HCT116 (cell line): ENCODE results near the gene XPO1. TPM values are rescaled to one million over a fixed set of nuclear protein-coding genes. Genes with fewer than 3 reads are reported as not detected.

Experiments used
- ATAC-seq: fragments of 200-7000 bp; cut with Tn5 transposase; 2 replicates; pipeline ENCODE4 v1.9.1; 2020; ENCODE audit warnings: mild to moderate bottlenecking, moderate library complexity
- BruUV-seq: library from RNA; stranded (reverse); fragments of 400-500 nt; replicated peaks from 2 replicates; lab custom pipeline; 2021; lab: Mats Ljungman, UMichigan
- CTCF ChIA-PET: fragments of 300-600 bp; sonication (Branson Sonifier 250); formaldehyde crosslinking; loops from one replicate; lab custom pipeline; 2021; ENCODE audit warnings: antibody characterized with exemption; lab: Charles Lee
- POLR2A ChIA-PET: fragments of 300-600, 350-600 bp; sonication (Branson Sonifier 250); formaldehyde crosslinking; loops from one replicate; lab custom pipeline; 2021; ENCODE audit warnings: antibody characterized with exemption; lab: Charles Lee
- RAD21 ChIA-PET, 2 experiments: fragments of 300-600 bp; sonication (Branson Sonifier 250); formaldehyde crosslinking; loops; one replicate each; lab custom pipeline; 2023; ENCODE audit warnings: low total read pairs in 2 of 2; ENCODE audit not compliant: uncharacterized antibody in 2 of 2, unreplicated experiment in 2 of 2, low non-redundant PET in 1 of 2; lab: Charles Lee
- DNase-seq: peaks from one replicate; pipeline ENCODE4 v3.0.0-alpha.2; 2010; ENCODE audit warnings: low read depth, low spot score
- H2AFZ ChIP-seq: fragments of 200-600 bp; shearing (Covaris generic), sonication (generic); 2 replicates; pipeline ENCODE4 v1.6.1; 2017; ENCODE audit warnings: low read depth, mixed run types, mixed read lengths, antibody characterized with exemption, low read length; ENCODE audit not compliant: poor library complexity, severe bottlenecking
- H3K27ac ChIP-seq: 2 replicates; pipeline ENCODE4 v1.5.1; 2012; ENCODE audit warnings: low read depth, low read length
- H3K27me3 ChIP-seq: fragments of 200-600 bp; sonication (generic); 2 replicates; pipeline ENCODE4 v1.6.1; 2016; ENCODE audit warnings: mixed run types, low read length, mixed read lengths; ENCODE audit not compliant: insufficient read depth
- H3K36me3 ChIP-seq, 2 experiments: fragments of 200-500 bp in 1 of 2; fragments of 200-600 bp in 1 of 2; sonication (Bioruptor generic) in 1 of 2; sonication (generic) in 1 of 2; 2 replicates each; pipeline versions ENCODE4 v1.5.1 to v1.6.1; 2014 to 2016; ENCODE audit warnings: low read length in 2 of 2, inconsistent platforms in 1 of 2, mixed read lengths in 1 of 2, mixed run types in 1 of 2; ENCODE audit not compliant: insufficient read depth in 2 of 2, control insufficient read depth in 1 of 2
- H3K4me1 ChIP-seq, 2 experiments: fragments of 200-600 bp in 1 of 2; sonication (generic) in 1 of 2; 2 replicates each; pipeline versions ENCODE4 v1.5.1 to v1.6.1; 2012 to 2017; ENCODE audit warnings: low read length in 2 of 2, inconsistent platforms in 1 of 2, mild to moderate bottlenecking in 1 of 2, mixed read lengths in 1 of 2, mixed run types in 1 of 2, moderate library complexity in 1 of 2; ENCODE audit not compliant: insufficient read depth in 2 of 2, control insufficient read depth in 1 of 2
- H3K4me2 ChIP-seq: fragments of 200-600 bp; sonication (generic); 2 replicates; pipeline ENCODE4 v1.6.1; 2017; ENCODE audit warnings: mixed run types, low read length, mixed read lengths
- H3K4me3 ChIP-seq, 2 experiments: fragments of 200-600 bp in 1 of 2; sonication (generic) in 1 of 2; replicated peaks in 1 of 2; 2 replicates each; pipeline ENCODE4 v1.5.1; 2011 to 2016; ENCODE audit warnings: low read length in 2 of 2, control low read depth in 1 of 2, low read depth in 1 of 2, mild to moderate bottlenecking in 1 of 2, mixed read lengths in 1 of 2, mixed run types in 1 of 2
- H3K79me2 ChIP-seq: fragments of 200-600 bp; sonication (generic); 2 replicates; pipeline ENCODE4 v1.6.1; 2017; ENCODE audit warnings: mild to moderate bottlenecking, mixed run types, low read length, moderate library complexity, mixed read lengths; ENCODE audit not compliant: insufficient read depth
- H3K9ac ChIP-seq: fragments of 200-600 bp; sonication (generic); 2 replicates; pipeline ENCODE4 v1.6.1; 2016; ENCODE audit warnings: low read length, mixed read lengths
- H3K9me2 ChIP-seq: fragments of 200-600 bp; sonication (generic), shearing (Covaris generic); 2 replicates; pipeline ENCODE4 v1.6.1; 2017; ENCODE audit warnings: mixed run types, mild to moderate bottlenecking, moderate library complexity; ENCODE audit not compliant: insufficient read depth
- H3K9me3 ChIP-seq, 2 experiments: fragments of 200-500 bp in 1 of 2; fragments of 200-600 bp in 1 of 2; sonication (Bioruptor generic) in 1 of 2; sonication (generic) in 1 of 2; 2 replicates each; pipeline ENCODE4 v1.6.1; 2014 to 2017; ENCODE audit warnings: low read length in 2 of 2, mixed read lengths in 2 of 2, inconsistent platforms in 1 of 2, low read depth in 1 of 2, mild to moderate bottlenecking in 1 of 2, mixed run types in 1 of 2, moderate library complexity in 1 of 2; ENCODE audit not compliant: control insufficient read depth in 1 of 2, insufficient read depth in 1 of 2
- H4K20me1 ChIP-seq: fragments of 200-600 bp; sonication (generic), shearing (Covaris generic); 2 replicates; pipeline ENCODE4 v1.6.1; 2017; ENCODE audit warnings: mixed run types, mild to moderate bottlenecking, moderate library complexity; ENCODE audit not compliant: insufficient read depth
- CEBPB ChIP-seq: IDR thresholded peaks from 2 replicates; pipeline ENCODE4 v1.6.1; 2012; ENCODE audit warnings: low read depth
- EGR1 ChIP-seq: IDR thresholded peaks from 2 replicates; pipeline ENCODE4 v1.6.1; 2012; ENCODE audit warnings: low read depth
- EZH2 ChIP-seq: fragments of 200-600 bp; sonication (generic); IDR thresholded peaks from 2 replicates; pipeline ENCODE4 v1.6.1; 2017; ENCODE audit warnings: antibody characterized with exemption, mixed run types
- EZH2phosphoT487 ChIP-seq: fragments of 200-600 bp; IDR thresholded peaks from 2 replicates; pipeline ENCODE4 v1.6.1; 2018; ENCODE audit warnings: antibody characterized with exemption, borderline replicate concordance
- FOSL1 ChIP-seq: IDR thresholded peaks from 2 replicates; pipeline ENCODE4 v1.6.1; 2012; ENCODE audit warnings: low read depth
- MAX ChIP-seq: IDR thresholded peaks from 2 replicates; pipeline ENCODE4 v1.6.1; 2012
- POLR2A ChIP-seq: IDR thresholded peaks from 2 replicates; pipeline ENCODE4 v1.7.0; 2011; ENCODE audit warnings: borderline replicate concordance; ENCODE audit not compliant: insufficient read depth, insufficient read length; ENCODE audit errors: extremely low read depth
- POLR2AphosphoS5 ChIP-seq: IDR thresholded peaks from 2 replicates; pipeline ENCODE4 v1.6.1; 2011; ENCODE audit warnings: mild to moderate bottlenecking, low read depth, low read length, moderate library complexity
- RAD21 ChIP-seq: IDR thresholded peaks from 2 replicates; pipeline ENCODE4 v1.6.1; 2012; ENCODE audit warnings: low read depth, mild to moderate bottlenecking
- REST ChIP-seq: IDR thresholded peaks from 2 replicates; pipeline ENCODE4 v1.6.1; 2012; ENCODE audit warnings: low read depth
- SIN3A ChIP-seq: IDR thresholded peaks from 2 replicates; pipeline ENCODE4 v1.6.1; 2012; ENCODE audit warnings: low read depth
- TCF7L2 ChIP-seq: IDR thresholded peaks from 2 replicates; pipeline ENCODE4 v1.7.0; 2011; ENCODE audit warnings: borderline replicate concordance, inconsistent platforms; ENCODE audit not compliant: insufficient read depth, insufficient read length; ENCODE audit errors: extremely low read depth
- YY1 ChIP-seq: IDR thresholded peaks from 2 replicates; pipeline ENCODE4 v1.6.1; 2011; ENCODE audit warnings: low read length, low read depth, moderate library complexity, mild to moderate bottlenecking; ENCODE audit not compliant: insufficient replicate concordance; ENCODE audit errors: extremely low read depth
- ZFX ChIP-seq: fragments of 450-650 bp; IDR thresholded peaks from 2 replicates; pipeline ENCODE4 v1.6.1; 2017
- ZNF274 ChIP-seq: fragments of 200-500 bp; sonication (Bioruptor generic); IDR thresholded peaks from 2 replicates; pipeline ENCODE4 v1.6.1; 2014; ENCODE audit warnings: mild to moderate bottlenecking, low read depth, low read length, inconsistent platforms
- intact Hi-C: fragments of 100-400 bp; cut with micrococcal nuclease; formaldehyde crosslinking; loops from 2 replicates; pipeline ENCODE4 v1.10.0; 2022
- total RNA-seq: library from RNA; stranded (reverse); gene quantifications from one replicate; pipeline ENCODE4 v1.2.1, GENCODE V29; 2021; ENCODE audit not compliant: unreplicated experiment

Gene XPO1
- total RNA-seq, 1 experiment from 2014 or later, result 184 TPM

- Histone ChIP-seq H3K4me1 (peaks cover 2 to 21% of the 10 kb centered on the region in 2 experiments; a peak in 1 of 4 replicates), H3K4me3 (no peak overlapping the region), H3K79me2 (peaks cover 99% of the 10 kb centered on the region)
- no TSS peak for BruUV-seq
- TF ChIP-seq POLR2AphosphoS5, result no peak
- TF ChIP-seq RAD21, result no peak
- TF ChIP-seq TCF7L2, result no peak
- TF ChIP-seq EZH2phosphoT487, result no peak
- TF ChIP-seq EZH2, result no peak
- TF ChIP-seq ZNF274, result no peak
- no peak for TF ChIP-seq ZFX
- no peak for TF ChIP-seq CEBPB
- TF ChIP-seq MAX, result no peak
- no peak for TF ChIP-seq POLR2A
- TF ChIP-seq, all 23 proteins: peak for 0
- intact Hi-C loops, result no loop called here
- Histone ChIP-seq H4K20me1 (peaks cover 11% of the 10 kb centered on the region), H3K9ac (no peak overlapping the region), H3K9me2 (no peaks in the 10 kb centered on the region), H3K9me3 (no peaks in the 10 kb centered on the region), H3K27ac (no peak overlapping the region), H3K4me2 (no peak overlapping the region), H2AFZ (no peak overlapping the region), H3K27me3 (no peaks in the 10 kb centered on the region), H3K36me3 (no peaks in the 10 kb centered on the region)
- ATAC-seq (no peak), DNase-seq (no peak)
- ChIA-PET POLR2A (interaction anchor here (0.6 kb wide), 1 partner anchor 118 kb away, joined by 3 read pairs; no protein-coding TSS in a partner anchor), CTCF (interaction anchor here (1.5 kb wide), 1 partner anchor 9 kb away, joined by 9 read pairs; no protein-coding TSS in a partner anchor), RAD21 (no interaction called here)
Observed at GRCh38 chr2:61435291-61435690, 102.9 kb downstream of the XPO1 start.

- no peak overlapping the region for H3K9ac ChIP-seq
- peaks cover 2 to 17% of the 10 kb centered on the region in 2 experiments; a peak in 1 of 4 replicates for H3K4me1 ChIP-seq
- H4K20me1 ChIP-seq, result peaks cover 11% of the 10 kb centered on the region
- no peaks in the 10 kb centered on the region for H3K9me3 ChIP-seq
- CTCF ChIA-PET, result no interaction called here
- POLR2A ChIA-PET, result no interaction called here
- no TSS peak for BruUV-seq
- no peaks in the 10 kb centered on the region for H3K9me2 ChIP-seq
- intact Hi-C loops, result no loop called here
- H3K4me2 ChIP-seq, result no peak overlapping the region
- RAD21 ChIA-PET, result no interaction called here
- DNase-seq (no peak), ATAC-seq (no peak; the same call in 1 of the 2 replicates)
- H2AFZ ChIP-seq, result no peak overlapping the region
- peaks cover 99% of the 10 kb centered on the region for H3K79me2 ChIP-seq
- H3K4me3 ChIP-seq, result no peak overlapping the region
- H3K27me3 ChIP-seq, result no peaks in the 10 kb centered on the region
- no peak overlapping the region for H3K27ac ChIP-seq
- no peaks in the 10 kb centered on the region for H3K36me3 ChIP-seq
- TF ChIP-seq CEBPB (no peak), EZH2 (no peak), YY1 (no peak), EGR1 (no peak), SIN3A (no peak), REST (no peak), TCF7L2 (no peak), MAX (no peak), FOSL1 (no peak)
Observed at GRCh38 chr2:61434314-61434713, 103.8 kb downstream of the XPO1 start.
